AG08395 (cell line): ENCODE measurements around the gene ELP2.
"Not testable (repeated sequence)": the region's sequence is repeated elsewhere in the genome, so short reads cannot be mapped to it uniquely, and the experiment has no call there.

Experiments used
- DNase-seq: peaks from one replicate; pipeline ENCODE4 v3.0.0; 2012; ENCODE audit warnings: mixed read lengths, low spot score

ELP2 gene, protein sequence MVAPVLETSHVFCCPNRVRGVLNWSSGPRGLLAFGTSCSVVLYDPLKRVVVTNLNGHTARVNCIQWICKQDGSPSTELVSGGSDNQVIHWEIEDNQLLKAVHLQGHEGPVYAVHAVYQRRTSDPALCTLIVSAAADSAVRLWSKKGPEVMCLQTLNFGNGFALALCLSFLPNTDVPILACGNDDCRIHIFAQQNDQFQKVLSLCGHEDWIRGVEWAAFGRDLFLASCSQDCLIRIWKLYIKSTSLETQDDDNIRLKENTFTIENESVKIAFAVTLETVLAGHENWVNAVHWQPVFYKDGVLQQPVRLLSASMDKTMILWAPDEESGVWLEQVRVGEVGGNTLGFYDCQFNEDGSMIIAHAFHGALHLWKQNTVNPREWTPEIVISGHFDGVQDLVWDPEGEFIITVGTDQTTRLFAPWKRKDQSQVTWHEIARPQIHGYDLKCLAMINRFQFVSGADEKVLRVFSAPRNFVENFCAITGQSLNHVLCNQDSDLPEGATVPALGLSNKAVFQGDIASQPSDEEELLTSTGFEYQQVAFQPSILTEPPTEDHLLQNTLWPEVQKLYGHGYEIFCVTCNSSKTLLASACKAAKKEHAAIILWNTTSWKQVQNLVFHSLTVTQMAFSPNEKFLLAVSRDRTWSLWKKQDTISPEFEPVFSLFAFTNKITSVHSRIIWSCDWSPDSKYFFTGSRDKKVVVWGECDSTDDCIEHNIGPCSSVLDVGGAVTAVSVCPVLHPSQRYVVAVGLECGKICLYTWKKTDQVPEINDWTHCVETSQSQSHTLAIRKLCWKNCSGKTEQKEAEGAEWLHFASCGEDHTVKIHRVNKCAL

DNA sequence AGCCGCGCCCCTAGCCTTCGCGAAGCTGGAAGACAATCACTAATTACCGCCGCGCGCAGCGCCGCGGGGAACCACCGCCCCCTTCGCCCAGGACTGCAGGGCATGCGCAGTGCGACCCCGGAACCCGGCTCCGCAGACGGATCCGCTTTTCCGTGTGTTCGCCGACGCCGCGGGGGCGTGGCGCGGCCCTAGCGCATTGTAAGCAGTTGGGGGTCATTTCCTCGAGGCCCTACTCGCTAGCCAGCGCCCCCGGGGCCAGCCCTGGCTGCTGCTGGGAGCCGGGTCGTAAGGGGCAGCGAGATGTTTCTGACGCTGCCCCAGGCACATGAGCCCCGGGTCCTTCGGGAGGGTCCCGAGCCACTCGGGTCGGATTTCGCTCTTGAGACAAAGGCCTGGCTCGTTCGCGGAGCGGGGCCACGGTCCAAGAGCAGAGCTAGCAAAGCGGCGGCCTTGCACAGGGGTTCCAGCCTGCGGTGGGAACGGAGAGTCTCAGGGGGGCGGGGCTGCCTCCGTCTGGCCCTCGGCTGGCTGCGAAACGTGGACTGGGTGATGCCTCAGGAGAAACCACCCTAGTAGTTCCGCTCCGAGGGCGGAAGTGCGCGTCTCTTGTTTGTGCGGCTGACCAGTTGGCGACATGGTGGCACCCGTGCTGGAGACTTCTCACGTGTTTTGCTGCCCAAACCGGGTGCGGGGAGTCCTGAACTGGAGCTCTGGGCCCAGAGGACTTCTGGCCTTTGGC is at the start of gene ELP2, which contains the start of gene SLC39A6:
Gene ELP2, plus strand, starts transcription at position 600 of the 739 bp plus-strand sequence. Its CDS starts 35 bp downstream, at position 635.
Gene SLC39A6, minus strand, starts transcription at position 41 of the 739 bp plus-strand sequence. CDS start 2,333 bp downstream, outside the sequence.
- DNase-seq: peak; percentile 99

DNA sequence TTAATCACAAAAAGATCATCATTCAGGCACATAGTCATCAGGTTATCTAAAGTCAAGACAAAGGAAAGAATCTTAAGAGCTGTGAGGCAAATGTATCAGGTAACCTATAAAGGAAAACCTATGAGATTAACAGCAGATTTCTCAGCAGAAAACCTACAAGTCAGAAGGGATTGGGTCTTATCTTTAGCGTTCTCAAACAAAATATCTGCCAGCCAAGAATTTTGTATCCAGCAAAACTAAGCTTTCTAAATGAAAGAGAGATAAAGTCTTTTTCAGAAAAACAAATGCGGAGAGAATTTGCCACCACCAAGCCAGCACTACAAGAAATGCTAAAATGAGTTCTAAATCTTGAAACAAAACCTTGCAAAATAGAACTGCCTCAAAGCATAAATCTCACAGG is 48.6 kb upstream of the ELP2 start:
- DNase-seq: not testable (repeated sequence)

DNA sequence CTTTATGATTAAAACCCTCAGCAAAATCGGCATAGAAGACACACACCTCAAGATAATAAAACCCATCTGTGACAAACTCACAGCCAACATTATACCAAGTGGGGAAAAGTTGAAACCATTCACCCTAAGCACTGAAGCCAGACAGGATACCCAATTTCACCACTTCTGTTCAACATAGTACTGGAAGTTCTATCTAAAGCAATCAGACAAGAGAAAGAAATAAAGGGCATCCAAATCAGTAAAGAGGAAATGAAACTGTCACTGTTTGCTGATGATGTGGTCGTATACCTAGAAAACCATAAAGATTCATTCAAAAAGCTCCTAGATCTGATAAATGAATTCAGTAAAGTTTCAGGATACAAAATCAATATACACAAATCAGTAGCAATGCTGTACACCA is 46.0 kb upstream of the ELP2 start:
- DNase-seq: no peak

DNA sequence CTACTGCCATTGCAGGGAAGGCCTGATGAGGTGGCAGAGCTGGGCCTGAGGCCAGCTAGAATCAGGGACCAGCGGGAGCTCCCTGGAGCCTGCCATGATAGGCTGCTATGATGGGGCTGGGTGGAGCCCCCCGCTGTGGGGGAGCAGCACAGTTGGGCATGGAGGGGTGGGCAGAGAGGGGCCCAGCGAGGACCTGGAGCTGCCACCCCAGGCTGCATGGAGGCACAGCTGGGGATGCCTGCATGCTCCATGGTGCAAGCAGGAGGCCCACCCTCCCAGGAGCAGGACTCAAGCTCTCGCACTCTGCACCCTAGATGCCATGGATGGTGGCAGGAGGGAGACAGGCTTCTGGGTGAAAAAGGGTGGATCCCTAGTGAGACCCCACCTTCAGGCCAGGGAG is 44.5 kb upstream of the ELP2 start:
- no peak for DNase-seq

DNA sequence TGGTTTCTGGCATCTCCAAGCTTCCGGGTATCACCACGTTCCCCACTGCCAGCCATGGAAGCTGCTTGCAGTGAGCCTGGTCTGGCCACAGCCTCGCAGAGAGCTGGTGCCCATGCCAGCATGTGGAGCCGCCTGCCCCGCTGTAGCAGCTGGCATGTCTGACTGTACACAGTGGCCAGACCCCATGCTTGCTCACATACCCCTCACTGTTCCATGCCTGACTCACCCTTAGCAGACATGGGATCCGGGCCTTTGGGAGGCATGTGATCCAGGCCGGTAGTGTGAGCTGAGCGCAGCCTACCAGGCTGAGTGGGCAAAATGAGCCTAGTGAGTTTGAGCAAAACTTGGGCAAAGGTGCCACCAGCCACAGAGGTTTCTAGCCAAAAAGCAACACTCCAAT is 43.5 kb upstream of the ELP2 start:
- no peak for DNase-seq

DNA sequence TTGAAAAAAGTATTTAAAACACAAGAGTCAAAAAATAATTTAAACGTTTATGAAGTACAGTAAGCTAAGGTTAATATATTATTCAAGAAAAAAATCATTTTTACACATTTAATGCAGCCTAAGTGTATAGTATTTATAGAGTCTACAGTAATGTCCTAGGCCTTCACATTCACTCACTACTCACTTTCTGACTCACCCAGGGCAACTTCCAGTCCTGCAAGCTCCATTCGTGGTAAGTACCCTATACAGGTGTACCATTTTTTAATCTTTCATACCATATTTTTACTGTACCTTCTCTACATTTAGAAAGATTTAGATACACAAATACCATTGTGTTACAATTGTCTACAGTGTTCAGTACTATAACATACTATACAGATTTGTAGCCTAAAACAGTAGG is 41.4 kb upstream of the ELP2 start:
- DNase-seq: no peak

DNA sequence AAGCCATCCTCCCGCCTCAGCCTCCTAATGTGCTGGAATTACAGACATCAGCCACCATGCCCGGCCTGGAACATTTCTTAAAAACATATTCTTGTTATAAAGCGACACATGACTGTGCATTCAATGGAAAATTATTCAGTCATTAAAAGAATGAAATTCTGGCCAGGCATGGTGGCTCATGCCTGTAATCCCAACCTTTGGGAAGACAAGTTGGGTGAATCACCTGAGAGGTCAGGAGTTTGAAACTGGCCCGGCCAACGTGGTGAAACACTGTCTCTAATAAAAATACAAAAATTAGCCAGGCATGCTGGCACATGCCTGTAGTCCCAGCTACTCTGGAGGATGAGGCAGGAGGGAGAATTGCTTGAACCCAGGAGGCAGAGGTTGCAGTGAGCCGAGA is 40.7 kb upstream of the ELP2 start:
- no peak for DNase-seq

DNA sequence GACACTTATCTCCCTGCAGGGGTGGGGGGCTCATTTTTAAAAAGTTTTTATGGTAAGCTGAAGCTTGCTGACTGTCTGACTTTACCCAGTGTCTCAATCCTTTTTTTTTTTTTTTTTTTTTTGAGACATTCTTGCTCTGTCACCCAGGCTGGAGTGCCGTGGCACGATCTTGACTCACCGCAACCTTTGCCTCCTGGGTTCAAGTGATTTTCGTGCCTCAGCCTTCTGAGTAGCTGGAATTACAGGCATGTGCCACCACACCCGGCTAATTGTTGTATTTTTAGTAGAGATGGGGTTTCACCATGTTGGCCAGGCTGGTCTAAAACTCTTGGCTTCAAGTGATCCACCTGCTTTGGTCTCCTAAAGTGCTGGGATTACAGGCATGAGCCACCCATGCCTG is 37.6 kb upstream of the ELP2 start:
- DNase-seq: not testable (repeated sequence)

DNA sequence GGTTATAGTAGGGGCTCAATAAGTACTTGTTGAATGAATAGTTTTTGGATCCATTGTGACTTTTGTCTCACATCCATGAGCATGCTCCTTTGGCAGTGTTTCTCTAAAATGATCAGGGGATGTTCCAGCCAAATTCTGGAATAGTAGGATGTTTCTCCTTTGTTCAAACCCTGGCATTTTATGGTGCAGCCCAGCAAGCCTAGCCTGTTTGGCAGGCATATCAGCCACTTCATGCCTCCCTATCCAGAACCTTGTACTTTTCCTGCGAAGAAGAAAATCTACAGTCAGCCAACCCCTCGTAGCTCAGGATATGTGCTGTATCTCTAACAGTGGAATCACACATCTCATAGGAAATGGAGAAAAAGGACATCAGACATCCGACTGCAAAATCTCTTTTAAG is 35.3 kb upstream of the ELP2 start:
- no peak for DNase-seq

DNA sequence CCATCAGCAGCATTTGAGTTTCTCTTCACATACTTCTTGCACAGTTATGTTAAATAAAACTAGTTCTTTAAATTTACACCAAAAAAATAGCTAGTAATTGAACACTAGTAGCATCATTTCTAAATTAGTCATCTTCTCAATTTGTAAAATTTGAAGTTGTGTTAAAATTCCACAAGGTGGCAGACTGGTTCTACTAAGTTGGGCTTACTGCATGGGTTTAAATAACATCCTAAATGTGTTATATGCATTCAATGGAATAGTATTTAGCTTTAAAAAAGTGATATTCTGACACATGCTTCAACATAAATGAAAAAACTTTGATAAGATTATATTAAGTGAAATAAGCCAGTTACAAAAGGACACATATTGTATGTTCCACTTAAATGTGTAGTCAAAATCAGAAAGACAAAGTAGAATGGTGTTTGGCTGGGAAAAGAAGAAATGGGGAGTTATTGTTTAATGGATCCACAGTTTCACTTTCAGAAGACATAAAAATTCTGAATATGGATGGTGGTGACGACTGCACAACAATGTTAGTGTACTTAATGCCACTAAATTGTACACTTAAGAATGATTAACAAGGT is 33.7 kb upstream of the ELP2 start:
- DNase-seq: peak; percentile 63

DNA sequence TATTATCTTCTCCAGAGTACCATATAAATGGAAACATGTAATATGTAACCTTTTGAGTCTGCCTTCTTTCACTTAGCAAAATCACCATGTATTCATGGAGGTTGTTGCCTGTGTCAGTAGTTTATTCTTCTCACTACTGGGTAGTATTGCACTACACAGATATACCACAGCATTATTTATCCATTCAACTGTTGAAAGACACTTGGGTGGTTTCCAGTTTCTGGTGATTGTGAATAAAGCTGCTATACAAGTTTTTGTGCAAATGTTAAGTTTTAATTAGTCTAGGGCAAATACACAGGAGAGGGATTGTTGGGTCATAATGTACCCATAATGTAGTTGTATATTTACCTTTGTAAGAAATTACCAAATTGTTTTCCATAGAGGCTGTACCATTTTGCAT is 32.7 kb upstream of the ELP2 start:
- no peak for DNase-seq

DNA sequence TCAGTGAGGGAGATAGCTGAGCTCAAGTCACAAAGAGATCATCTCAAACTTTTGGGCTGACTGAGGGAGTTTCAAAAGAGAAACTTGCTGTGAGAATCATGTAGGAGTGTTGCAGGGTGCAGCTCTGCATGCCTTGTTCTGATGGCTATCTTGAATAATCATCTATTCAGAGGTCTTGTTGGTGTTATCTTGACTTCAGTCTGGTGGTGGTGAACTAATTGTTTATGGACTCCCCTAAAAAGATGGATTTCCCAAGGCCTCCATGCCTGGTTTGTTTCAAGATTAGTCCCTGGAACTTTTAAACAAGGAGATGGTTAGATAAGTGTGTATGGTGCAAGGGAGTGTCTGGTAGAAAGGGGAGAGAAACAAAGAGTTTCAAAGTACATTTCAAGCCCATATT is 30.4 kb upstream of the ELP2 start:
- no peak for DNase-seq

DNA sequence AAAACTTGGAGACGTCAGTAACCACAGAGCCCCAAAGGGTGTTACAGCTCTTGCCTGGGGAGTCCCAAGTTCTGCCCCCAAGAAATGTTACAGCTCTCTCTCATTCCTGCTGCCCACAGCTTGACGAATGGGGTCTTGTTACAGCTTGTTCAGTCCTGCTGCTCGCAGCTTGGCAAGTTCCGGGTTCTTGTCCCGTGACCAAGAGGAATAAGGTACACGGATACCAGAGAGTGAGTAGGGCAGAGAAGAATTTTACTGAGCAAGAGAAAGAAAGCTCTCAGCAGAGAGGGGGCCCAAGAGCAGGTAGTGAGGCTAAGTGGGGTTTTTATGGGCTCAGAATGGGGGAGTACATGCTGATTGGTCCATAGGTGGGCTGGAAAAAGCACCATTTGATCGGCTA is 27.8 kb upstream of the ELP2 start:
- no peak for DNase-seq

DNA sequence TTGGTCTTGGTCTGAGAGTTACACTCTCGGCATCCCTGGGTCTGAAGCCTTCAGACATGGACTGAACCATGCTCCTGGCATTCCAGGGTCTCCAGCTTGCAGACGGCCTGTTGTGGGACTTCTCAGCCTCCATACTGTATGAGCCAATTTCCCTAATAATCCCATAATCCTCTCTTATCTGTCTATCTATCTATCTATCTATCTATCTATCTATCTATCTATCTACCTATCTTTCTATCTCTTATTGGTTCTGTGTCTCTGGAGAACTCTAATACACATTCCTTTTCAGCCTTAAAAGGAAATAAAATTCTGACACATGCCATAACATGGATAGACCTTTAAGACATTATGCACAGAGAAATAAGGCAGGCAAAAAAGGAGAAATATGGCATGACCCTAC is 24.9 kb upstream of the ELP2 start:
- DNase-seq: no peak

DNA sequence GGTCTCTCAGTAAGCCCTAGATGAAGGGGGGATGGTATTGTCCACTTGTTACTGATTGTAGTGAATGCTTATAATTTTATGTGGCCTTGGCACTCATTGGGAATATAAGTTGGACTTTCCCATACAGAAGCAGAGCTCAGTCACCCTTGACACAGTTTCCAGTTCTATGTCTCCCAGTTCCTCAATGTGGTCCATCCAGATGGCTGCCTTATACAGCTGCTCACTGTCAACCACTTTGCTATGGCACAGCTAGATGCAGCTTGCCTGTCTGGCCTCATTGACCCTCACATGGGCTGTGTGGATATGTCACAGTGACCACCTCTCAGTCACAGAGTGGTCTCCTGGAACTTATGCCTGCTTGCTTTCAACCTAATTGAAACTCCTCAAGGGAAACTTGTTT is 22.2 kb upstream of the ELP2 start:
- no peak for DNase-seq

DNA sequence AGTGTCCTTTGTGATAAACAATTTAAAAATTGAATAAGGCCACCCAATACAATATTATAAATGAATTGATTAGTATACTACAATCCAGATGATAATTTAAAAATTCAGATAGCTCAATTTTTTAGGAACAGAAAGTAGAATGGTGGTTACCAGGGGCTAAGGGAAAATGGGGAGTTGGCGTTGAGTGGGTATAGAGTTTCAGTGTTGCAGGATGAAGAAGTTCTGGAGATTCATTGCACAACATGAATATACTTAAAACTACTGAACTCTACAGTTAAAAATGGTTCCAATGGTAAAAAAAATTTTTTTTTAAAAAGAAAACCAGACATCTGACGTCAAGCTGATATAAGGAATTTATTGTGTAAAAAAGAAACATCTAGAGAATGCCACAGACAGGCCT is 21.5 kb upstream of the ELP2 start:
- DNase-seq: no peak

DNA sequence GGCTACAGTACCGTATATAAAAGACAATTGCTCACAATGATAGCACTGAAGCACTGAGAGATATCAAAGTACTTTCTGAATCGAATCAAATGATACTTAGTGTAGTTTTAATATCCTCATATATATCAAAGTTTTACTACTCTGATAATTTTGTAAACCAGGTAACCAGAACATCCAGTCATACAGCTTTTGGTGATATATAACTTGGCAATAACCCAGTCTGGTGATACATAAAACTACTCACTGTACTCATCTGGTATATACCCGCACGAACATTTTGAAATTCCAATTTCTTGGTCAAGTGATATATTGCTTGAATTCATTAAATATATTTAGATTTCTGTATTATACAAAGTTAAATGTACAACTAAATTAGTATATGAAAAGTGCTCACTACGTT is 21.1 kb upstream of the ELP2 start:
- no peak for DNase-seq

DNA sequence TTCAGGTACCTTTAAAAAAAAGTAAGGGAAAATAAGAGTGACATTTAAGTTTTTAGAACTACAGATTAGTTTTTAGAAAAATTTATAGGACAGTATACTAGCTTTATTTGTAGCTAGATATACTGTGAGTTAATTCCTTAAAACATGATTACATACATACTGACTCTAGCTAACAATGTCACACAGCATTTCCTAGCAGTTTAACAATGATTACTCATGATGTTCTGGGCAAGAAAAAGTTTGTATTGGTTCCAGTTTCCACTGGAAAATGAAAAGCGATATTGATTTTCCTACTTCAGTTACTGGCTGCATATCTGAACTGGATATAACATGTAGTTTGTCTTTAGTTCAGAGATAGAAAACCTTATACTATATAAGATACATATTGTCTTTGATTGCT is 20.0 kb upstream of the ELP2 start:
- DNase-seq: no peak

DNA sequence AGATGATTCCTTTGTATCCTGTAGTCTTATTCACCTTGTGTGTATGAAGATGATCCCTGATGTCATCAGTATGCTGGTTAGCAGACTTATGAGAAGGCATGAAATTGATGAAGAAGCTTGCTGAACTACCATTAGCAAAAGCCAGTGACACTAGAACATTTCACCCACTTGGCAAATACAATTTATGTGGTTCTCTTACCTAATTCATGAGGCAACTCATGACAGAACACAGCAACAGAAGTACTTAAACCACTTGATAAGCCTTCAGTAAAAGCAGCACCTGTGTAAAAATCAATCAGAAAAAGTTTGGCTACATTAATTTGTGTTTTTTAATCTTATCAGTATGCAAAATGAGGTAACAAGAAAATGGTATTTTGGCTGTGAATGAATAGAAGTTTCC is 17.4 kb upstream of the ELP2 start:
- DNase-seq: no peak

DNA sequence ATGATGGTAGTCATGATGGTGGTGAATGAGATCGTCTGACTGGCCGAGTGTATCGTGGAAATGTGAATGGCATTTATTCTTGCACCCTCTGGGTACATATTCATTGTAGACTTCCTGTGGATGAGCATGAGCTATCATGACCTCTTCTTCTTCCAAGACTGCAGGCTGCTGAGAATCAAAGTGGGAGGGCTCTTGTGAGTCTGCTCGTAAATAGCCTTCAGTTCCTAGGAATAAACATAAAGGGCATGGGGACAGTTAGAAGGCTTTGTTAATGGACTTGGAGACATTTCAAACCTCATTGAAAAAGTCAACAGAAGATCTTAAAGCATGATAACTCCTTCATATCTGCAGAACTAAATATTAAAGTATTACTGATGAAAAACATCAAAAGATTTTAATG is 15.4 kb upstream of the ELP2 start:
- DNase-seq: no peak

DNA sequence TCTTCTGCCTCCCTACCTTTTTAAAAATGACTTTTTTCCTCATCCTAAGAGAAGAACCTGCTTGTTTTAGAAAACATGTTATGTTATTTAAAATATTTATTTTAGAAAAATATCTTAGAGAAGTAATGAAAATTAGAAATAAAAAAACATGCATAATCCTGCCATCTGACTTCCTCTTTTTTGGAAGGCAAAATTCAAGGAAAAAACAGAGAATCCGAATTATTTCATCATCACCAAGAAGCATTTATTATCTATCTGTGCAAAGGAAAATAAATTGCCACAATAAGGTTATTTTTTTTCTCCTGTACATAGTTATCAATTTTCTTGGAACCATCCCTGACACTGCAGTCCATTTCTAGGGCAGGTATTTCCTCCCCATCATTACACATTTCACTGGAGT is 15.0 kb upstream of the ELP2 start:
- DNase-seq: no peak

DNA sequence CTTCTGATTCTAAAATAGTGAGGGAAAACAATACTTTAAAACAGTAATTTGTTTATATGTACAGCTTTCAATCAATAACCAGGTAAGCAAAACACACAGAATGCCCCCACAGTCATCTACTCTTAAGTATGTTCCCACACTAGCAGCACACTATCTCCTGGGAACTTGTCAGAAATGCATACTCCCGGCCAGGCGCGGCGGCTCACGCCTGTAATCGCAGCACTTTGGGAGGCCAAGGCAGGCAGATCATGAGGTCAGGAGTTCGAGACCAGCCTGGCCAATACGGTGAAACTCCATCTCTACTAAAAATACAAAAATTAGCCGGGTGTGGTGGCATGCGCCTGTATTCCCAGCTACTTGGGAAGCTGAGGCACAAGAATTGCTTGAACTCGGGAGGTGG is 12.9 kb upstream of the ELP2 start:
- DNase-seq: not testable (repeated sequence)
